Lower leg skin (tissue), 4 donors: ENCODE results near the gene CD59. TPM values are rescaled to one million over a fixed set of nuclear protein-coding genes. Genes with fewer than 3 reads are reported as not detected.

Source experiments
- DNase-seq, 2 donors: peaks; one replicate each; pipeline ENCODE4 v3.0.0-alpha.2; 2019; ENCODE audit warnings: low spot score in 2 of 2
- H3K4me3 ChIP-seq: fragments of 200-600 bp; sonication (generic); 2 replicates; pipeline ENCODE4 v1.5.1; 2017; ENCODE audit warnings: mild to moderate bottlenecking, low read depth; ENCODE audit not compliant: poor library complexity, severe bottlenecking
- CTCF ChIP-seq, 3 donors: fragments of 450-650 bp; IDR thresholded peaks; one replicate each; pipeline ENCODE4 v1.5.1; 2016; ENCODE audit warnings: antibody characterized with exemption in 3 of 3, mild to moderate bottlenecking in 3 of 3, moderate library complexity in 2 of 3
- POLR2A ChIP-seq, 2 donors: fragments of 450-650 bp; IDR thresholded peaks; one replicate each; pipeline ENCODE4 v1.6.1; 2016 to 2017; ENCODE audit warnings: antibody characterized with exemption in 2 of 2, mild to moderate bottlenecking in 1 of 2, moderate library complexity in 1 of 2
- WGBS, 2 donors: methylation state at CpG; one replicate each; pipeline ENCODE4 v1.1.5; 2018; 5-methylcytosine and 5-hydroxymethylcytosine counted together
- intact Hi-C: fragments of 100-400 bp; cut with DNase I; formaldehyde crosslinking; loops from one replicate; pipeline ENCODE4 v1.15.0; 2023; ENCODE audit warnings: low total_unique reads
- total RNA-seq, 4 donors: library from RNA; depleted of rRNA; stranded (reverse); fragments of >200 nt; gene quantifications; one replicate each; pipeline ENCODE4 v1.1.0, GENCODE V29; 2016

The CD59 gene
- total RNA-seq, 4 donors from 2014 or later, result 222 to 444 (median 324) TPM

- no peak for DNase-seq
- H3K4me3 ChIP-seq, result no peak overlapping the region
- 73 to 82% methylated on average over 2 of the region's 2 CpGs for WGBS, 2 donors
- TF ChIP-seq CTCF (IDR thresholded peaks at IDR 0.05), result no peak
- TF ChIP-seq POLR2A (IDR thresholded peaks at IDR 0.05), result no peak
- intact Hi-C loops, result no loop called here
Measured at GRCh38 chr11:33718440-33718839, 17.8 kb downstream of the CD59 start.

GRCh38 chr11:33716243-33716642 is 20.0 kb downstream of the CD59 start:
- TF ChIP-seq POLR2A (IDR thresholded peaks at IDR 0.05), result no peak
- TF ChIP-seq CTCF (IDR thresholded peaks at IDR 0.05), result no peak
- 39 to 55% methylated on average over 2 of the region's 2 CpGs for WGBS, 2 donors
- no peak for DNase-seq
- H3K4me3 ChIP-seq, result no peak overlapping the region
- intact Hi-C loops, result no loop called here

GRCh38 chr11:33713856-33714398 is 22.3 kb downstream of the CD59 start:
- no peak for DNase-seq
- WGBS, 2 donors, result 87% methylated on average over 4 of the region's 4 CpGs
- H3K4me3 ChIP-seq, result no peak overlapping the region
- TF ChIP-seq POLR2A (IDR thresholded peaks at IDR 0.05), result no peak
- TF ChIP-seq CTCF (IDR thresholded peaks at IDR 0.05), result no peak
- intact Hi-C loops, result no loop called here

GRCh38 chr11:33713151-33713855 is 22.9 kb downstream of the CD59 start:
- 69 to 87% methylated on average over 5 of the region's 5 CpGs for WGBS, 2 donors
- no peak overlapping the region for H3K4me3 ChIP-seq
- TF ChIP-seq POLR2A (IDR thresholded peaks at IDR 0.05) (no peak), CTCF (IDR thresholded peaks at IDR 0.05) (no peak)
- no peak for DNase-seq
- intact Hi-C loops, result no loop called here

GRCh38 chr11:33712436-33712835 is 23.8 kb downstream of the CD59 start:
- no peak overlapping the region for H3K4me3 ChIP-seq
- TF ChIP-seq CTCF (IDR thresholded peaks at IDR 0.05) (no peak), POLR2A (IDR thresholded peaks at IDR 0.05) (no peak)
- intact Hi-C loops, result no loop called here
- 80 to 81% methylated on average over 3 of the region's 3 CpGs for WGBS, 2 donors
- DNase-seq, result no peak

- DNase-seq, result no peak
- 40 to 49% methylated on average over 3 of the region's 3 CpGs for WGBS, 2 donors
- intact Hi-C loops, result no loop called here
- TF ChIP-seq CTCF (IDR thresholded peaks at IDR 0.05) (no peak), POLR2A (IDR thresholded peaks at IDR 0.05) (no peak)
- no peak overlapping the region for H3K4me3 ChIP-seq
Measured at GRCh38 chr11:33709466-33709865, 26.8 kb downstream of the CD59 start.
